Superior temporal gyrus (tissue), 1 donor: ENCODE measurements around the gene NANOS3.

Source experiments
- DNase-seq: peaks from one replicate; pipeline ENCODE4 v3.0.0-alpha.2; 2016; ENCODE audit errors: extremely low spot score

NANOS3 gene

DNA sequence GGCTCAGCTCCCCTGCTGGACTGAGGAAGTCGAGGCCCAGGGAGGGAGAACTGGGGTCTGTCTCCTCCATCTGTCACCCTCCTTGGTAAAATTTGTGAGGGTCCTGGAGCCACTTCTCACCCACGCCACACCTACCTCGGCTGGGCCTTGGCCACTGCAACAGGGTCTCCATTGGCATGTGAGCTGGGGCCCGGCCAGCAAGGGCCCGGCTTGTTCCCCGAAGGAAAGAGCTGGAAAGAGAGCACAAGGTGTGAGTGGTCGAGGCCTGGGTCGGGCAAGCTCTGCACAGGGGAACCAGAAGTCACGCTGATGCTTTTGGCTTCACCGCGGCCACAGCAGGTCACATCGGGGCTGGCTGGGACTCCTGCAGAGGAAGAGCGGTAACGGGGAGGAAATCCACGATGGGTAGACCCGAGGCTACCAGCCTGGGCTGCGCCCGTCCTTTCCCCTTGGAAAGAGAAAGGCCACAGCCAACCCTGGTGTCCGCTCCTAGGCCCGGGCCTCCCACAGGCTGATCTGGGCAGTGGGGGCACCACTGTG, 9.0 kb downstream of the NANOS3 start:
- DNase-seq: no peak

DNA sequence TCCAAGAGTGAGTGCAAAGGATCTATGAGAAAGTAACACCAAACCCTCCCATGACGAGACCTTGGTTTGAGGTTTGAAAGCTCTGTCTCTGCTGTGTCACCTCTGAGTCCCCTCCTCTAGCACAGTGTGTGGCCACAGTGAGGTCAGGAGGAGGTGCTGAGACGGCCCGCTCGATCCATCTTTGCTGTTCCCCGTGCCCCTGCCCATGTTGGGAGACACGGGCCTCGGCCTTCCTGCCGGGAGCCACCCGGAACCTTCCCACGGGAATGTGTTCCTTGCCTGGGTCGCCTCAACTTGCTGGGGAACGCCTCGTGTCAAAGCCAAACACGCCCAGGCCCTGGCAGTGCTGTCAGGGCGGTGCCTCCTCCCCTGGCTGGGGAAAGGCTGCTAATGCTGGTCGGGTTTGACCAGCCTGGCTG, 10.1 kb downstream of the NANOS3 start:
- no peak for DNase-seq

DNA sequence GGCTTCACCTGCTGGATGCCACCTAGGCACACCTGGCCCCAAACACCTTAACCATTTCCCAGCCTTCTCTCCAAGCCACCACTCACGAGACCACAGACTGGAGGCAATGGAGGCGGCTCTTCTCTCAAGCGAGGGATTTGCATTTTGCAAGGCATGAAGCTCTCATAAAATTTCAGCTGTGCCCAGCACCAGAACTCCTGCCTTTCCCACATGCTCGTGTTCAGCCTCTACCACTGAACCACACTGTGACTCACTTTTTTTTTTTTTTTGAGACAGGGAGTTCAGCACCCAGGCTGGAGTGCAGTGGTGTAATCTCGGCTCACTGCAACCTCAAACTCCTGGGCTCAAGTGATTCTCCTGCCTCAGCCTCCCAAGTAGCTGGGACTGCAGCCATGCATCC, 10.6 kb downstream of the NANOS3 start:
- DNase-seq: no peak

DNA sequence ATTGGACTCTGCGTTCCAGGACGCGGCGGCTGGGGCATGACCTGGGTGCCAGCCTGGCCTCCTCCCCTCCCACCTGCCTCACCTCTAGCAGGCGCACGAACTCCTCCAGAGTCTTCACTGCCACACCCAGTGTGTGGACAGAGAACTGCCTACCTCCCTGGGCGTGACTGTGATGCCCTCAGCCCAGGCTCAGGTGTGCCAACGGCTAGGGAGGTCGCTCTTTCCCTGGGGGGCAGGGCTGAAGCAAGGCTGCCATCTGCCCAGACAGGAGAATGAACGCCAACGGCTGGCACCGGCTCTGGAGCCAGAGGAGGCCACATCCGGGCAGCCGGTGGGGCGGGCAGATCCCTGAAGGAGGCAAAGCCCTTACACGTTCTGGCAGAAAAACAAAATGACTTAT, 11.3 kb downstream of the NANOS3 start:
- DNase-seq: no peak

DNA sequence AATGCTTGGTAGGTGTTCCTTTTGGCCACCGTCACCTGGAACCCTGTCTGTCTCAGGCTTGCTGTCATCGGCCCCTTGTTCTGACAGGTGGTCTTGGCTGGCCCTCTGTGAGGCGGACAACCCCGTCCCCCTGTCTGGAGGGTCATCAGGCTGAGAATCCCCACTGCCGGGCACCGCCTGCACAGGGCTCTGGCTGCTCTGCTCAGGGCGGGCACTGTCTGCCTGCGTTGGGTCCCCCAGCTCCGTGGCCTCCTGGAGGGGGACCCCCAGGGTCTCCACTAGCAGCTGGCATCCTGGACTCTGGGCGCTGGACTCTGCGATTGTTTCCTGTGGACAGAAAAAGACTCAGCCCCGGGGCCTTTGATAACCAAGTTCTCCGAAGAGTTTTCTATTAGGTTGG, 13.2 kb downstream of the NANOS3 start:
- no peak for DNase-seq

DNA sequence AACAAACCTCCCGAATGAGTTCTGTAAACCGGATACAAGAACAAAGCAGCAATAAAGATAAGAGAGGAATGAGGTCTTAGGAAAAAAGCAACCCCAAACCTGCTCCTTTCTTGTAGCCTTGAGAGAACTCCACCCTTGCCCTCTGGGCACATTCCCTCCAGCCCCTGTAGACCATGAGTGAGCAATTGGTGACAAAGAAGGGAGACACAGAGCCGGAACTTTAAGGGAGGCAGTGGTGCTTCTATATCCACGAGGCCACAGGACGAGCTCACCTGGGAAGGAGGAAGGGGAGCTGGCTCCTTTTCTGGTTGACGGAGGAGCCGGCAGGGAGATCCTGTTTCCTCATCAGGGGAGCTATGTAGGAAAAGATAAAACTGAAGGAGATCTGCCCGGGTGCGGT, 15.9 kb downstream of the NANOS3 start:
- DNase-seq: no peak

DNA sequence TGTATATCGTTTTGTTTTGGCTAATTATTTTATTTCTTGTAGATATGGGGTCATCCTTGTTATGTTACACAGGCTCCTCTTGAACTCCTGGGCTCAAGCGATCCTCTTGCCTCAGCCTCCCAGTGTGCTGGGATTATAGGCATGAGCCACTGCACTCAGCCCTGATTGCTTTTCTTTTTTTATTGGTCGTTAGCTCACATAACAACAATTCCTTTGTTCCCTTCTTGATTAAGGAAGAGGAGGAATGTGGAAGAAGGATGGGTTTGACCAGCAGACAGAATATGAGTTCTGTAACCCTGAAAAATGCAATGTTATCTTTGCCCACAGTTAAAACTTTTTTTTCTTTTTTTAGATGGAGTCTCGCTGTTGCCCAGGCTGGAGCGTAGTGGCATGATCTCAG, 17.6 kb downstream of the NANOS3 start:
- no peak for DNase-seq

DNA sequence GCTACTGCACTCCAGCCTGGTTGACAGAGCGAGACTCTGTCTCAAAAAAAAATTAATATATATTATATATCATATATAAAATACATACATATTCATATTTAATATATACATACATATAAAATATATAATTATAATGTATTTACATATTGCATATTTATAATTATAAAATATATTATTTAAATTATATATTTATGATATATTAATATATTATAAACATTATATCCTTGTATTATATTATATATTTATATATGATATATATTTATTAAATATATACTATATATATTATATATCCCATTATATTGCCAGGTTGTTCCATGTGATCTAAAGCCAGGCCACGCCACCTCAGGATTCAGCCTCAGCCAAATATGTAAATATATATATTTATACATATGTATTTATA, 19.3 kb downstream of the NANOS3 start:
- no peak for DNase-seq

DNA sequence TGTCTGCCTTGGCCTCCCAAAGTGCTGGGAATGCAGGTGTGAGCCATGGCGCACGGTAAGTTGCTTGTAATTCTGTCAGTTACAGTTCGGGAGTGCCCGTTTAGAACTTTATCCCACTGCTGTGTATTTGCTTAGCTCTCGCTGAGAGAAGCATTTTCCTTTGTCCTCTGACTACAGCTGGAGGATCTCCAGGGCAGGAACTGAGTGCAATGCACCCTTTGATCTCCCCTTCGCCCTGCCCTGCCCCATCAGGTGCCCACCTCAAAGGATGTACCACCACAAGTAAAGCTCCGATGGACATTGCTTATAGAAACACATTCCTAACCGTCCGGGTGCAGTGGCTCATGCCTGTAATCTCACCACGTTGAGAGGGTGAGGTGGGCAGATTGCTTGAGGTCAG, 22.5 kb downstream of the NANOS3 start:
- no peak for DNase-seq

DNA sequence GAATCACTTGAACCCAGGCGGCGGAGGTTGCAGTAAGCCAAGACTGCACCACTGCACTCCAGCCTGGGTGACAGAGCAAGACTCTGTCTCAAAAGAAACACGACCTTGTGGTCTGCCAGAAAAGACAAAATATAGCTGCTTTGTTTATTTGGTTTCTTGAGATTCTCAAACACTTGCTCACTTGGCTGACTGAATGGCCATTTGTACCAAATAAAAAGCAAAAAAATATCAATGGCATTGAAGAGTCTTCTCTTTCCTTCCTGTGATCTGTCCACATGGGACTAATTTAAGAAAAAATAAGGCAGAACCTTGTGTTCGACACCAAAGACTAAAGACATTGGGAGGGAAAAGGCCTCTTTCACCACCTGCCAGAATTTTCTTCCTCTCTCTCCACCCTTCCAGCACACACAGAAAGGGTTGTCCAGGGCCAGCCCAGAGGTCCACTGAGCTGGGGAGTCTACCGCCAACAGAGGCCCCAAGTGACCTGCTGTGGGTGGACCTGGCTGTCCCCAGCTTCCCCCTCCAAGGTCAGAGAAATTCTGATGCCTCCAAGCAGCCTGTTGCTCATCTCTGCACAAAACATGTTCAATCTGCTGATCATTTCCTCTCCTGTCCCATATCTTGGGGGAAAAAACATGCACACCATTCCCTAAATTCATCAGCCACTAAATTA, 23.1 kb downstream of the NANOS3 start:
- DNase-seq: peak; percentile 23

DNA sequence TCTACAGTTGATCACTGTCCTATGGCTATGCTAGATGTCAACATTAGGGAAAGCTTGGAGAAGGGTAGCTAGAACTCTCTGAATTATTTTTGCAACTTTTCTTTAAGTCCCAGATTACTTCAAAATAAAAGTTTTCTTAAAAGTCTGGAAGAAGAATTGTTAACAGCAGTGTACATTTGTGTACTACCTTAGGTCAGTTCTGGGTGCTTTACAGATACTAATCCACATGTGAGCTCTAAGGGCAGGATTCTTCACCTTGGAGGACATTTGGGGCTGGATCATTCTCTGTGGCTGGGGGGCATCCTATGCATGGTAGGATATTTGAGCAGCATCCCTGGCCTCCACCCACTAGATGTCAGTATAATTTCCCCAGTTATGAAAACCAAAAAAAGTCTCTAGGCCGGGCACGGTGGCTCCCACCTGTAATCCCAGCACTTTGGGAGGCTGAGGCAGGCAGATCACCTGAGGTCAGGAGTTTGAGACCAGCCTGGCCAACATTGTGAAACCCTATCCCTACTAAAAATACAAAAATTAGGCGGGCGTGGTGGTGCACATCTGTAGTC, 26.1 kb downstream of the NANOS3 start:
- DNase-seq: no peak

DNA sequence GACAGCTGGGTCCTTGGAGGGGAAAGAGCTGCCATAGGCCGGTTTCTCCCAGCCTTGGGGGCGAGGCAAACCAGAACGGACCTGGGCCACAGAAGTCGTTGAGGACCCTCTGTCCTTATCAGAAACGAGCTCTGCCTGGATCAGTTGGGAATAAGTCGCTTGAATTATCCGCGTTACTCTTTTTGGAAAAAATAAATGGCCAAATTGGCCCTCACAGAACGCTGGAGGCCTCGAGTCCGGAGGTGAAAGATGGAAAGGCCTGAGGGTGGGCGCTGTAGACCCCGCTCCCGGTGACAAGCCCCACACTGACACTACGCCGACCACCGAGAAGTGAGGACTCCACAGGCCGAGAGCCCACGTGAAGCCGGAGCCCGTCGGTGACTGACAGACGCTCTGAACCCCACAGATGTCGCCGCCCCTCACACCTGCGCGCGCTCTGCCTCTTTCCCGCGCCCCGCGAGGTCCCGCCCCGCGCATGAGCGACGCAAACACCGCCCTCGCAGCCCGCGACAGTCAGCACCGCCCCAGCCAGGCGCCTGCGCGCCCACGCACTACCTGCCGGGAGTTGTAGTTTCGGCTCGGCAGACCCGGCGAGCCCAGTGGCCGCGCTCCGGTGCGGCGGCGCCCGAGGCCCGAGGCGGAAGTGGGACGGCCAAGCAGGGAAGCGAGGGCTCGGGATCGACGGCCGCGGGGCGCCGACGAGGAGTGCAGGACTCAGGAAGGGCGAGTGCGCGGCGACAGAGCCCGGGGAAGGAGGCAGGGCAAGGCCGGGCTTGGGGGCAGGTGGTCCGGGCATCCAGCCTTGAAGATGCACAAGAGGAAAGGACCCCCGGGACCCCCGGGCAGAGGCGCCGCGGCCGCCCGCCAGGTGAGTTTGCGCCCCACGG, 28.9 kb downstream of the NANOS3 start, which contains the start of the genes BRME1 and CC2D1A:
BRME1 (minus strand) TSS at position 484 of the 887 bp plus-strand sequence. CDS start 1,225 bp downstream, outside the sequence.
CC2D1A (plus strand) TSS at position 568 of the 887 bp plus-strand sequence; CDS start at position 809, 241 bp downstream.
- peak; percentile 91 for DNase-seq

DNA sequence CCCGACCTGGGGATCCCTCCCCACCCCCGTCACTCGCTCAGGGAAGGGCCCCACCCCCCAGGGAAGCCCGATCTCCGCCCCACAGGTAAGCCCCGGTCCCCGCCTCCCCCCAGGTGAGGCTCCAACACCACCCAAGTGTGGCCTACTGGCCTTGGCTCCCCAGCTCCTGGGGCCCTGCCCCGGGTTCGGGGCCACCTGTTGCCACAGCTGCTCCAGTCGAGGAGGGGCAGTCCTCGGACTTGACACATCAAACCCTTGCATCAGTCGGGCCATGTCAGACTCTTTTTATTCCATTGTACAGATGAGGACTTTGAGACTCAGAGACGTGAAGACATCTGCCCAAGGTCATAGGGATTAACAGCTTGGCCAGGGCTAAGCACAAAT, 29.6 kb downstream of the NANOS3 start:
- no peak for DNase-seq

DNA sequence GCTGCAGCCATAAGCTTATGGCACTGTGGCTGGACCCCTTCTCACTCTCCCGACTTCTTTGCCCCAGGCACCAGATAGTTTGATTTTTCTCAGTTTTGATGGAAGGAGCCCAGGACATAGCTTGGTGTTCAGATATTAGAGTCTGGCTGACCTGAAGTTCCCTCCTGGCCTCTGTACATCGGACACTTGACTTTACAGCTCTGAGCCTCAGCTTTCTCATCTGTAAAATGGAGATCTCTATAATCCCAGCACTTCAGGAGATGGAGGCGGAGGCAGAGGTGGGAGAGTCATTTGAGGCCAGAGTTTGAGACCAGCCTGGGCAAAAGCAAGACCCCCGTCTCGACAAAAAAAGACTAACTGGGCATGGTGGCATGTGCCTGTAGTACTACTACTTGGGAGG, 30.0 kb downstream of the NANOS3 start:
- DNase-seq: no peak

DNA sequence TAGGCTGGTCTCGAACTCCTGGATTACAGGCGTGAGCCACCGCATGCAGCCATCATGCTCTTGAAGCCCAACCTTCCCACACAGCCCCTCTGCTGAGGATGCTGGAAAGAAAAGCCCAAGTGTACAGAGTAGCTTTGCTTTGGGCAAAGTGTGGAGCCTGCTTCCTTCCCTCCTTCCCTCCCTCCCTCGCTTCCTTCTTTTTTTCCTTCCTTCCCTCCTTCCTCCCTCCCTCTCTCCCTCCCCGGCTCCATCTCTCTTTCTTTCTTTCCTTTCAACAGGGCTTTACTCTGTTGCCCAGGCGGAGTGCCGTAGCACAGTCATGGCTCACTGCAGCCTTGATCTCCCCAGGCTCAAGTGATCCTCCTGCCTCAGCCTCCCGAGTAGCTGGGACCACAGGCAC, 31.7 kb downstream of the NANOS3 start:
- DNase-seq: no peak

DNA sequence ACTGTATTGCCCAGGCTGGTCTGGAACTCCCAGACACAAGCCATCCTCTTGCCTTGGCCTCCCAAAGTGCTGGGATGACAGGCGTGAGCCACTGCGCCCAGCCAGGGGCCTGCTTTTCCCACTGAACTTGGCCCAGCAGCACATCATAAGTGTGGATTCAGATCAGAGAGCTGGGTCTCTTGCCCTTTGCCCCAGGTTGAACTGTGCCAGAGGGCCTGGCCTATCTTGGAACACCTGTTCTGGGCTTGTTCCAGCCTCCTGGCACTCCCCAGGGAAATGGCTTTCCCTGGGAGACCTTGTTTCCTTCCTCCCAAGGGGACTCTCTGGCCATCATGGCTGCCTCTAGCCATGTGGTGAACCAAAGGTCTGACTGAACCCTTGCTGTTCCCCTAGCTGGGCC, 32.5 kb downstream of the NANOS3 start:
- DNase-seq: no peak

DNA sequence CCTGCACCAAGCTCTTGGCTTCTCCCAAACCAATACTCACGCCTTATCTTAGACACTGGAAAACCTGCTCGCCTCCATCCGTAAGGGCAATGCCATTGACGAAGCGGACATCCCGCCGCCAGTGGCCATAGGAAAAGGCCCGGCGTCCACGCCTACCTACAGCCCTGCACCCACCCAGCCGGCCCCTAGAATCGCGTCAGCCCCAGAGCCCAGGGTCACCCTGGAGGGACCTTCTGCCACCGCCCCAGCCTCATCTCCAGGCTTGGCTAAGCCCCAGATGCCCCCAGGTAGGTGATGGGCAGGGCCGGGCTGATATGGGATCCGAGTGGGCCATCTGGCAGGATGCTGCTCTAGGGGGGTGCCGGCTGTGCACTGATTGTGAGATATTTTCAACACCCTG, 36.4 kb downstream of the NANOS3 start:
- no peak for DNase-seq

DNA sequence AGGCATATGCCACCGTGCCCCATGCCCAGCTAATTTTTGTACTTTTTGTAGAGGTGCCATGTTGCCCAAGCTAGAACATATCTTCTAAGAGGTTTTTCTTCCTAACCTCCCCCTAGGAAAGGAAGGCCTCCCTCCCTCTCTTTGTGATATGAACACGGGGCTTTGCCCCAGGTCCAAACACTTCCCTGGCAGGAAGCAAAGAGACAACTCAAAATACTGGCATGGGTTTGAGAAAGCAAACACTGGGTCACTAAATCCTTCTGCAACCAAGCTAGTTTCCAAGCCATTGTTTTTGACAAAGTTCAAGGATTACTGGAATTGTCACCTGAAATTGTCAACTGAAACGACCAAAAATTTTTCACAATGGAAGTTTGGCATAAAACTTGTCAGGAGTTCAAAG, 37.8 kb downstream of the NANOS3 start:
- no peak for DNase-seq

DNA sequence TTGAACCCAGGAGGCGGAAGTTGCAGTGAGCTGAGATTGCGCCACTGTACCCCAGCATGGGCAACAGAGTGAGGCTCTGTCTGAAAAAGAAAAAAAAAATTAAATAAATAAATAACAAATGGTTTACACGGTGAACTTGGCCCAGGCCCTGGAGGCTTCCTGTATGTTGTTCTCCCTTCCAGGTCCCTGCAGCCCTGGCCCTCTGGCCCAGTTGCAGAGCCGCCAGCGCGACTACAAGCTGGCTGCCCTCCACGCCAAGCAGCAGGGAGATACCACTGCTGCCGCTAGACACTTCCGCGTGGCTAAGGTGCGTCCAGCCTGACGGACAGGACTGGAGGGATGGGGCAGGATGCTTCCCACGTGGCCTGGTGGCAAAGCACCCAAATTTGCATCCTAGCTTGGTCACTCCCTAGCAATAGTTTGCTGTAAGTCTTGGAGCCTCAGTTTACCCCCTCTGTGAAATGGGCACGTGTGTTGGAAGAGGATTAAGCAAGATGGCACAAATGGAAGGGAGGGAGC, 41.0 kb downstream of the NANOS3 start:
- DNase-seq: no peak

DNA sequence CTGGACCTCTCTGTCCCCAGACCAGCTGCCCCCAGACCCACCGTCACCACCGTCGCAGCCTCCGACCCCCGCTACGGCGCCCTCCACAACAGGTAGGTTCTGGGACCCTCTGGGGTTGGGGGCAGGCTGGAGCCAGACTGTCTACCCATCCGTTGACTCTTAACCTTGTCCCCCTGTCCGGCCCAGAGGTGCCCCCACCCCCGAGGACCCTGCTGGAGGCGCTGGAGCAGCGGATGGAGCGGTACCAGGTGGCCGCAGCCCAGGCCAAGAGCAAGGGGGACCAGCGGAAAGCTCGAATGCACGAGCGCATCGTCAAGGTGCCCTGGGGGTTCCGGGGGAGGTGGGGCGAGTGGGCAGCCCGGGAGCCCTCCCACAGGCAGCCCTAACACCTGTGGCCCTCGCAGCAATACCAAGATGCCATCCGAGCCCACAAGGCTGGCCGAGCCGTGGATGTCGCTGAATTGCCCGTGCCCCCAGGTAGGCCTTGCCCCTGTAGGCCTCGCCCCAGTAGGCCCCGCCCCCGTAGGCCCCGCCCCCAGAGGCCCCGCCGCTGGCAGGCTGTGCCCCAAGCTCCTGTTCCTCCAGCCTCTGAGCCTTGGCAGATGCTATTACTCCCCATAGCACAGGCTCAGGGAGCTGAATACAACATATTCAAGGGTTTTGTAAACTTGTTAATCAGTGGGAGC, 41.9 kb downstream of the NANOS3 start:
- DNase-seq: no peak

DNA sequence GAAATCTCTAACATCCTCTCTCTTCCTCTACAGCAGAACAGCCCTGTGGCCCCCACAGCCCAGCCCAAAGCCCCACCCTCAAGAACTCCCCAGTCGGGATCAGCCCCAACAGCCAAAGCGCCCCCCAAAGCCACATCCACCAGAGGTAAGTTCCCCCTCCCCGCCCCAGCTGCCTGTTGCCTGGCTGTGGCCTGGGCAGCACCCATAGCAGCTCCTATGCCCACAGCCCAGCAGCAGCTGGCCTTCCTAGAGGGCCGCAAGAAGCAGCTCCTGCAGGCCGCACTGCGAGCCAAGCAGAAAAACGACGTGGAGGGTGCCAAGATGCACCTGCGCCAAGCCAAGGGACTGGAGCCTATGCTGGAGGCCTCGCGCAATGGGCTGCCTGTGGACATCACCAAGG, 43.6 kb downstream of the NANOS3 start:
- DNase-seq: no peak
